GM12892 (cell line): Measurements from ENCODE around the gene DDA1.

Experiments
- DNase-seq: peaks from one replicate; pipeline ENCODE4 v3.0.0; 2011; ENCODE audit not compliant: insufficient read length
- FAIRE-seq: peaks from 2 replicates; lab custom pipeline; 2011; peaks lifted over from hg19 to GRCh38; lab: Jason Lieb, UNC
- POLR2A ChIP-seq: IDR thresholded peaks from 2 replicates; pipeline ENCODE4 v1.6.1; 2011; ENCODE audit warnings: low read depth, low read length, control low read depth
- POLR2AphosphoS5 ChIP-seq: IDR thresholded peaks from 2 replicates; pipeline ENCODE4 v1.6.1; 2011; ENCODE audit warnings: low read depth, low read length, control low read depth
- TAF1 ChIP-seq: IDR thresholded peaks from 2 replicates; pipeline ENCODE4 v1.6.1; 2011; ENCODE audit warnings: low read depth, mild to moderate bottlenecking, control low read depth, low read length, borderline replicate concordance

The DDA1 gene

GRCh38 chr19:17305517-17306284 lies 3.7 kb upstream of the DDA1 start, which contains the start of gene MRPL34:
Gene MRPL34, plus strand, starts transcription at chr19:17305872. Its CDS starts 21 bp downstream, at chr19:17305893.
- FAIRE-seq (peak; percentile 100), DNase-seq (peak; percentile 78)
- TF ChIP-seq POLR2AphosphoS5 (no peak; the same call in 1 of the 2 replicates), POLR2A (peak; percentile 52), TAF1 (no peak)

- TF ChIP-seq POLR2A (peak; percentile 15; the same call in 1 of the 2 replicates), POLR2AphosphoS5 (no peak), TAF1 (no peak)
- FAIRE-seq (no peak), DNase-seq (no peak)
Measured at GRCh38 chr19:17306285-17306714, 3.1 kb upstream of the DDA1 start.

- FAIRE-seq, result no peak
- no peak for DNase-seq
- no peak for TF ChIP-seq TAF1
- TF ChIP-seq POLR2A, result no peak
- no peak for TF ChIP-seq POLR2AphosphoS5
Measured at GRCh38 chr19:17307876-17308377, 1.4 kb upstream of the DDA1 start.

- TF ChIP-seq TAF1 (no peak), POLR2A (no peak), POLR2AphosphoS5 (no peak)
- FAIRE-seq (peak; percentile 40), DNase-seq (no peak)
Measured at GRCh38 chr19:17309965-17310461, 650 bp downstream of the DDA1 start.

GRCh38 chr19:17311455-17312188 lies 2.3 kb downstream of the DDA1 start:
- TF ChIP-seq POLR2AphosphoS5 (no peak), POLR2A (no peak), TAF1 (no peak)
- DNase-seq (no peak), FAIRE-seq (no peak)

- DNase-seq (no peak), FAIRE-seq (no peak)
- no peak for TF ChIP-seq POLR2A
- no peak for TF ChIP-seq TAF1
- no peak for TF ChIP-seq POLR2AphosphoS5
Measured at GRCh38 chr19:17312189-17313113, 3.1 kb downstream of the DDA1 start.

GRCh38 chr19:17314007-17314593 lies 4.7 kb downstream of the DDA1 start:
- FAIRE-seq (no peak), DNase-seq (no peak)
- TF ChIP-seq POLR2A (no peak), TAF1 (no peak), POLR2AphosphoS5 (no peak)

GRCh38 chr19:17318966-17319365 lies 9.6 kb downstream of the DDA1 start:
- FAIRE-seq (no peak), DNase-seq (no peak)
- TF ChIP-seq POLR2A, result no peak
- no peak for TF ChIP-seq TAF1
- no peak for TF ChIP-seq POLR2AphosphoS5

- FAIRE-seq (no peak), DNase-seq (no peak)
- TF ChIP-seq TAF1, result no peak
- no peak for TF ChIP-seq POLR2AphosphoS5
- no peak for TF ChIP-seq POLR2A
Measured at GRCh38 chr19:17319473-17320238, 10.3 kb downstream of the DDA1 start.

- no peak for DNase-seq
- TF ChIP-seq POLR2AphosphoS5 (no peak), TAF1 (no peak), POLR2A (no peak)
- no peak for FAIRE-seq
Measured at GRCh38 chr19:17320435-17320834, 11.1 kb downstream of the DDA1 start.
